Erythroblast (primary cell): ENCODE results near the gene MTHFR.

Experiments
- GATA1 ChIP-seq: IDR thresholded peaks from 2 replicates; pipeline ENCODE4 v1.6.1; 2011; ENCODE audit warnings: low read depth, mild to moderate bottlenecking, control low read depth, low read length, moderate library complexity
- POLR2A ChIP-seq: IDR thresholded peaks from 2 replicates; pipeline ENCODE4 v1.6.1; 2011; ENCODE audit warnings: mild to moderate bottlenecking, low read length

GRCh38 chr1:11749203-11749689 is 56.5 kb downstream of the MTHFR start:
- TF ChIP-seq POLR2A (no peak), GATA1 (no peak)
